ENCODE results near the gene THBS1. TPM values are rescaled to one million over a fixed set of nuclear protein-coding genes. Genes with fewer than 3 reads are reported as not detected.

THBS1 gene
- total and polyA plus RNA-seq, 2 donors (not counting 1 experiment from before 2014, with no cell fraction given) = 0.63 to 4.3 TPM

DNA sequence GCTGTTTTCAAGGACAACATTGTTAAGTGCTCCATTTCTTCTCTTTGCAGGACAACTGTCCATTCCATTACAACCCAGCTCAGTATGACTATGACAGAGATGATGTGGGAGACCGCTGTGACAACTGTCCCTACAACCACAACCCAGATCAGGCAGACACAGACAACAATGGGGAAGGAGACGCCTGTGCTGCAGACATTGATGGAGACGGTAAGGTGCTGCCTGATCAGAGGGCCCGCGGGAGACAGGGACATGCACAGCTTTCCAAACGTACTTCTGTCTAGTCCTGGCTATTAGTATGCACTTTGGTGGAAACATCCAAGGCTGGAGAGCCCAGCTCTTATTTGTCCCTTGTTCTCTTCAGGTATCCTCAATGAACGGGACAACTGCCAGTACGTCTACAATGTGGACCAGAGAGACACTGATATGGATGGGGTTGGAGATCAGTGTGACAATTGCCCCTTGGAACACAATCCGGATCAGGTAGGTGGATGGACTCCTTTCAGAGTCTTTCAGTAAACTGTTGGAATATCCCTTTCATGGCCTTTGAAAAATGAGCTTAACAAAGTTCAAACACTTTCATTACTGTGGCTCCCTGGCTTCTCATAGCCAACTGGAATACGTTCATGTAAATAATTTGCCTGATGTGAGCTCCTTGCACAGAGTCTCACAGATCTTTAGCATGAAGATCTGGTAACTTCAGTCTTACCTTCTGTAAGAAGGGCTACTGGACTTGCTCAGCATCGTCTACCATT, 10.4 kb downstream of the THBS1 start:
- Histone ChIP-seq H3K36me3 (replicated peaks in 1 of 2; ENCODE audit: control extremely low read depth in 1 of 2, control insufficient read depth in 1 of 2, extremely low read depth in 1 of 2, insufficient read depth in 2 of 2, low read length in 1 of 2) (no peaks in the 10 kb centered on the region), H3K4me1 (ENCODE audit: control insufficient read depth in 2 of 2, insufficient read depth in 2 of 2, low read length in 2 of 2) (no peaks in the 10 kb centered on the region), H3K9ac (ENCODE audit: low read length) (no peak overlapping the region), H2AFZ (ENCODE audit: insufficient read depth, low read depth, low read length, poor library complexity, severe bottlenecking) (no peak overlapping the region), H3K4me3 (ENCODE audit: control extremely low read depth in 1 of 5, extremely low read depth in 1 of 5, insufficient read depth in 1 of 5, low read depth in 2 of 5, low read length in 4 of 5) (no peak overlapping the region), H3K9me3 (ENCODE audit: control extremely low read depth in 1 of 3, control insufficient read depth in 2 of 3, insufficient read depth in 1 of 3, low read length in 2 of 3) (no peaks in the 10 kb centered on the region), H3K27me3 (replicated peaks in 1 of 4; ENCODE audit: control extremely low read depth in 1 of 4, control insufficient read depth in 3 of 4, insufficient read depth in 4 of 4, low read length in 3 of 4) (no peaks in the 10 kb centered on the region), H3K27ac (ENCODE audit: low read length in 2 of 2) (no peak overlapping the region), H3K4me2 (replicated peaks; ENCODE audit: low read depth, low read length, poor library complexity, severe bottlenecking) (no peak overlapping the region), H4K20me1 (ENCODE audit: control insufficient read depth, insufficient read depth, low read length, poor library complexity, severe bottlenecking) (no peaks in the 10 kb centered on the region), H3K79me2 (ENCODE audit: control insufficient read depth, insufficient read depth, low read length) (no peaks in the 10 kb centered on the region)
- Mint-ChIP-seq H3K4me1 (no peaks in the 10 kb centered on the region), H3K9me3 (ENCODE audit: insufficient read depth) (no peaks in the 10 kb centered on the region), H3K27me3 (peaks cover 3% of the 10 kb centered on the region), H3K27ac (no peak overlapping the region), H3K4me3 (no peak overlapping the region)
- ChIA-PET CTCF (no interaction called here), POLR2A (no interaction called here)
- ATAC-seq (ENCODE audit: low read depth) (no peak), DNase-seq (no peak)
- intact Hi-C loops (cut with micrococcal nuclease) = no loop called here
- WGBS (ENCODE audit: insufficient coverage) = 87% methylated on average over 10 of the region's 11 CpGs
- TF ChIP-seq, protein P1, sequence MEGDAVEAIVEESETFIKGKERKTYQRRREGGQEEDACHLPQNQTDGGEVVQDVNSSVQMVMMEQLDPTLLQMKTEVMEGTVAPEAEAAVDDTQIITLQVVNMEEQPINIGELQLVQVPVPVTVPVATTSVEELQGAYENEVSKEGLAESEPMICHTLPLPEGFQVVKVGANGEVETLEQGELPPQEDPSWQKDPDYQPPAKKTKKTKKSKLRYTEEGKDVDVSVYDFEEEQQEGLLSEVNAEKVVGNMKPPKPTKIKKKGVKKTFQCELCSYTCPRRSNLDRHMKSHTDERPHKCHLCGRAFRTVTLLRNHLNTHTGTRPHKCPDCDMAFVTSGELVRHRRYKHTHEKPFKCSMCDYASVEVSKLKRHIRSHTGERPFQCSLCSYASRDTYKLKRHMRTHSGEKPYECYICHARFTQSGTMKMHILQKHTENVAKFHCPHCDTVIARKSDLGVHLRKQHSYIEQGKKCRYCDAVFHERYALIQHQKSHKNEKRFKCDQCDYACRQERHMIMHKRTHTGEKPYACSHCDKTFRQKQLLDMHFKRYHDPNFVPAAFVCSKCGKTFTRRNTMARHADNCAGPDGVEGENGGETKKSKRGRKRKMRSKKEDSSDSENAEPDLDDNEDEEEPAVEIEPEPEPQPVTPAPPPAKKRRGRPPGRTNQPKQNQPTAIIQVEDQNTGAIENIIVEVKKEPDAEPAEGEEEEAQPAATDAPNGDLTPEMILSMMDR (IDR thresholded peaks at IDR 0.05) = no peak
- TF ChIP-seq EZH2 (IDR thresholded peaks at IDR 0.05; ENCODE audit: borderline replicate concordance, insufficient read depth, low read depth, low read length, poor library complexity, severe bottlenecking) = no peak

DNA sequence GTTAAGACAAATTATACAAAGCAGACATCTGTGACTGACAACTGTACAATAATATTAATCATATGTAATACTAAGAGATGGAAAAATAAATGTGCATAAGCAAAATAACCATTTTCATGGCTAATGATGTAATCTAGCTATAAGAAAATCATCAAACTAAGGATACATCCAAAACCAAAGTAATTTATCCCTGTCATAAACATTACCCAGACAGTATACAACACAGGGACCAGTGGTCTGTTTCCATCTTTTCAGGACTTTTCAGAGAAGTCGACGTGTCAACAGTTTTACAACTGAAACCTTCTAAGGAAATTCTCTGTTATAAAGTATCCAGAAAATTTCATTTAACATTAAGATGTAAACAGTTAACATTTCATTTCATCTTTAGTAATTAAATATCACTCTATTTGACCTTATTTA, 11.0 kb downstream of the THBS1 start:
- ChIA-PET CTCF (no interaction called here), POLR2A (no interaction called here)
- Histone ChIP-seq H3K9me3 (ENCODE audit: control extremely low read depth in 1 of 3, control insufficient read depth in 2 of 3, insufficient read depth in 1 of 3, low read length in 2 of 3) (no peaks in the 10 kb centered on the region), H3K27ac (ENCODE audit: low read length in 2 of 2) (no peak overlapping the region), H4K20me1 (ENCODE audit: control insufficient read depth, insufficient read depth, low read length, poor library complexity, severe bottlenecking) (no peaks in the 10 kb centered on the region), H3K4me1 (ENCODE audit: control insufficient read depth in 2 of 2, insufficient read depth in 2 of 2, low read length in 2 of 2) (no peaks in the 10 kb centered on the region), H3K36me3 (replicated peaks in 1 of 2; ENCODE audit: control extremely low read depth in 1 of 2, control insufficient read depth in 1 of 2, extremely low read depth in 1 of 2, insufficient read depth in 2 of 2, low read length in 1 of 2) (no peaks in the 10 kb centered on the region), H2AFZ (ENCODE audit: insufficient read depth, low read depth, low read length, poor library complexity, severe bottlenecking) (no peak overlapping the region), H3K27me3 (replicated peaks in 1 of 4; ENCODE audit: control extremely low read depth in 1 of 4, control insufficient read depth in 3 of 4, insufficient read depth in 4 of 4, low read length in 3 of 4) (no peaks in the 10 kb centered on the region), H3K79me2 (ENCODE audit: control insufficient read depth, insufficient read depth, low read length) (no peaks in the 10 kb centered on the region), H3K9ac (ENCODE audit: low read length) (no peak overlapping the region), H3K4me3 (ENCODE audit: control extremely low read depth in 1 of 5, extremely low read depth in 1 of 5, insufficient read depth in 1 of 5, low read depth in 2 of 5, low read length in 4 of 5) (no peak overlapping the region), H3K4me2 (replicated peaks; ENCODE audit: low read depth, low read length, poor library complexity, severe bottlenecking) (no peak overlapping the region)
- no peaks in the 10 kb centered on the region for H3K9me3 Mint-ChIP-seq (ENCODE audit: insufficient read depth)
- H3K4me3 Mint-ChIP-seq = no peak overlapping the region
- H3K27ac Mint-ChIP-seq = no peak overlapping the region
- WGBS (ENCODE audit: insufficient coverage) = no CpG with 5 or more reads among the region's 2 CpGs
- ATAC-seq (ENCODE audit: low read depth) (no peak), DNase-seq (no peak)
- intact Hi-C loops (cut with micrococcal nuclease) = no loop called here
- peaks cover 3% of the 10 kb centered on the region for H3K27me3 Mint-ChIP-seq
- TF ChIP-seq, protein P1 (IDR thresholded peaks at IDR 0.05) = no peak
- no peak for TF ChIP-seq EZH2 (IDR thresholded peaks at IDR 0.05; ENCODE audit: borderline replicate concordance, insufficient read depth, low read depth, low read length, poor library complexity, severe bottlenecking)
- H3K4me1 Mint-ChIP-seq = no peaks in the 10 kb centered on the region
